Suprapubic skin (tissue), 4 donors: ENCODE results near the gene MCFD2.

Experiments
- CTCF ChIP-seq, 2 donors: fragments of 200-600 bp in 1 of 2; fragments of 450-650 bp in 1 of 2; sonication (generic) in 1 of 2; IDR thresholded peaks; one replicate each; pipeline ENCODE4 v1.5.1; 2016 to 2019; ENCODE audit warnings: antibody characterized with exemption in 2 of 2, mild to moderate bottlenecking in 1 of 2, moderate library complexity in 1 of 2
- POLR2A ChIP-seq, 2 donors: fragments of 450-650 bp; IDR thresholded peaks; one replicate each; pipeline ENCODE4 v1.6.1; 2017; ENCODE audit warnings: antibody characterized with exemption in 2 of 2, mild to moderate bottlenecking in 2 of 2, moderate library complexity in 2 of 2
- POLR2AphosphoS5 ChIP-seq, 3 donors: sonication (generic); formaldehyde crosslinking; IDR thresholded peaks; one replicate each; pipeline ENCODE4 v1.6.1; 2017; ENCODE audit warnings: antibody characterized with exemption in 3 of 3

GRCh38 chr2:46855805-46856204 lies 59.8 kb downstream of the MCFD2 start:
- TF ChIP-seq CTCF (IDR thresholded peaks at IDR 0.05): no peak
- TF ChIP-seq POLR2A (IDR thresholded peaks at IDR 0.05): no peak
- no peak for TF ChIP-seq POLR2AphosphoS5 (IDR thresholded peaks at IDR 0.05)
